HG03196 (cell line): ENCODE results near the gene TAF1B.

Experiments
- ATAC-seq: cut with Tn5 transposase; IDR thresholded peaks from one replicate; pipeline ENCODE4 v1.9.1; 2021; ENCODE audit not compliant: unreplicated experiment

TAF1B gene

DNA sequence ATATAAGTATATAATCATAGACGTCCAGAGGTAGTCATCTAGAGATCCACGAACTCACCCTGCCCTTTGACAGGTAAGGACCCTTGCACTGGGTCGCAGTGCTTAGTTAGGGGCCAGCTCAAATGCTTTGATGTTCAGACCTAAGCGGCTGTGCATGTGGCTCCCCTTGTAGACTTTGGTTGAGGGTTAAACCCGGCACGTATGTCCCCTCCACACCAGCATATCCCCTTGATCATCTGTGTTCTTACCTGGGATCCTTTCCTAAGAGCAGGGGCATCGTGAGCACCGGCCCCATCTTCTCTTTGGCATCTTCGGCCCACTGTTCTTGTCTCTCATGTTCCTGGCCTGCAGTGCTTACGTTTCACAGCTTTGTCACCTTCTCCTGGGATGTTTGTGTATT, 139.6 kb downstream of the TAF1B start:
- no peak for ATAC-seq

DNA sequence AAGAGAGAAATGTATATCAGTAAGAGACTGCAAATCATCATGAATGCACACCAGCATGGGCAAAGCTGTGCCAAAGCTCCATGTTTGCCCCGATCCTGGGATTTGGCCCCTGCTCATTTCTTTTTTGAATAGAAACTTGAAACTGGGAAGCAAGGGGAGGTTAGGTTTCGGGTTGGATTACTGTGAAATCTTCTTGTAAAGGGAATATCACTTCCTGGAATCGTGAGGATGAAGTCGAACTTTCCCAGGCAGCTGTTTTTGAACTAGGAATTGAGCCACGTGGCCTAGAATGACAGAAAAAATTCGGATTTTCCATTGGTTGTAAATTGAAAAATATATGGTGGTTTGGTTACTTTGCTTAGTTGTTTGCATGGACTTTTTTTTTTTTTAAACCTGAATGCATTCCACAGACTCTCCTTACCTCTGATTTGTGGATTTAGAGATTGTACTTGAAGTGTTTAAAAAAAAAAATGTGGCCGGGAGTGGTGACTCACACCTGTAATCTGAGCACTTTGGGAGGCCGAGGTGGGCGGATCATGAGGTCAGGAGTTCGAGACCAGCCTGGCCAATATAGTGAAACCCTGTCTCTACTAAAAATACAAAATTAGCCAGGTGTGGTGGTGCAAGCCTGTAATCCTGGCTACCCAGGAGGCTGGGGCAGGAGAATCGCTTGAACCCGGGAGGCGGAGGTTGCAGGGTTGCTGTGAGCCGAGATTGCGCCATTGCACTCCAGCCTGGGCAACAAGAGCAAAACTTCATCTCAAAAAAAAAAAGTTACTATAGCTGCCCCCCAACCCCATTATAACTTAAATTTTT, 140.3 kb downstream of the TAF1B start:
- no peak for ATAC-seq
